T-helper 1 cell treated with Interleukin-12 subunit alpha and Interleukin-12 subunit beta and Interleukin-4 antibody, amounts not matched to agents 30 μg/mL and 1 μg/mL, for 36 hours (primary cell): ENCODE data around the gene NOLC1.
A peak's percentile ranks its signal among the peaks of the same experiment; 100 is the strongest.
"Not testable (repeated sequence)": the region's sequence is repeated elsewhere in the genome, so short reads cannot be mapped to it uniquely, and the experiment has no call there.

ENCODE experiments used
- H3K27ac Mint-ChIP-seq: one replicate; pipeline ENCODE4 v1.8.0; 2021; ENCODE audit warnings: mild to moderate bottlenecking, mixed read lengths
- H3K27me3 Mint-ChIP-seq: one replicate; pipeline ENCODE4 v1.8.0; 2021; ENCODE audit warnings: low read depth, mixed read lengths
- H3K36me3 Mint-ChIP-seq: one replicate; pipeline ENCODE4 v1.8.0; 2021; ENCODE audit warnings: low read depth, mixed read lengths
- H3K4me1 Mint-ChIP-seq: one replicate; pipeline ENCODE4 v1.8.0; 2021; ENCODE audit warnings: low read depth, mixed read lengths
- H3K4me3 Mint-ChIP-seq: one replicate; pipeline ENCODE4 v1.8.0; 2021; ENCODE audit warnings: mild to moderate bottlenecking, moderate library complexity, mixed read lengths
- H3K9me3 Mint-ChIP-seq: one replicate; pipeline ENCODE4 v1.8.0; 2021; ENCODE audit warnings: mixed read lengths

The NOLC1 gene

DNA sequence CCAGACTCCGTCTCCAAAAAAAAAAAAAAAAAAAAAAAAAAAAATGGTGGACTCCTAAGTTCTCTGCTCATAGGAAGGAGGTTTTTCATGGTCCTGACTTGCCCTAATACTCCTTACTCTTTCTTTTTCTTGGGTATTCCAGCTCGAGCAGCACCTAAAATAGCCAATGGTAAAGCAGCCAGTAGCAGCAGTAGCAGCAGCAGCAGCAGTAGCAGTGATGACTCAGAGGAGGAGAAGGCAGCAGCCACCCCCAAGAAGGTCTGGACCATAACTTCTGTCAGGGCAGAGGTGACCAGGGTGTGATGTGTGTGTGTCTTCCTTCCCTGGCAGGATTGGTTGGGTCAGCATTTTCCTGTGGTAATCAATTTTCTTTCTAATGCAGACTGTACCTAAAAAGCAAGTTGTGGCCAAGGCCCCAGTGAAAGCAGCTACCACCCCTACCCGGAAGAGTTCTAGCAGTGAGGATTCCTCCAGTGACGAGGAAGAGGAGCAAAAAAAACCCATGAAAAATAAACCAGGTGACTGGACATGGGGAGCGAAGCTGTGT is 6.9 kb downstream of the NOLC1 start:
- H3K4me1 Mint-ChIP-seq: peaks cover 11% of the 10 kb centered on the region
- no peak overlapping the region for H3K4me3 Mint-ChIP-seq
- H3K36me3 Mint-ChIP-seq: peaks cover 54% of the 10 kb centered on the region
- H3K9me3 Mint-ChIP-seq: no peaks in the 10 kb centered on the region
- no peak overlapping the region for H3K27ac Mint-ChIP-seq
- no peaks in the 10 kb centered on the region for H3K27me3 Mint-ChIP-seq

DNA sequence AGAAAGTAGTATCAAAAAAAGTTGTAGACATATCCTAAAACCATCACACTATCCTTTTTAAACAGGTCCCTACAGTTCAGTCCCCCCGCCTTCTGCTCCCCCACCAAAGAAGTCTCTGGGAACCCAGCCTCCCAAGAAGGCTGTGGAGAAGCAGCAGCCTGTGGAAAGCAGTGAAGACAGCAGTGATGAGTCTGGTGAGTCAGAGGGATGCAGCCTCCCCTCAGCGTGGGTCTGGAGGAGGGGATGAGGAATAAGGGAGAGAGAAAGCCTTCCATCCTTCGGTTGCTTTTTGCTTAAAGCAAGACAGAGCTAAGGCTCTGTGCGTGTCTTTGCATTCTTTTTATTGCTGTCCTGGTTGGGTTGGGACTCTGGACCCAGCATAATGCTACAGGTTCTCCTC is 7.6 kb downstream of the NOLC1 start:
- H3K9me3 Mint-ChIP-seq: no peaks in the 10 kb centered on the region
- no peaks in the 10 kb centered on the region for H3K27me3 Mint-ChIP-seq
- peaks cover 11% of the 10 kb centered on the region for H3K4me1 Mint-ChIP-seq
- no peak overlapping the region for H3K4me3 Mint-ChIP-seq
- H3K36me3 Mint-ChIP-seq: peaks cover 51% of the 10 kb centered on the region
- H3K27ac Mint-ChIP-seq: no peak overlapping the region

DNA sequence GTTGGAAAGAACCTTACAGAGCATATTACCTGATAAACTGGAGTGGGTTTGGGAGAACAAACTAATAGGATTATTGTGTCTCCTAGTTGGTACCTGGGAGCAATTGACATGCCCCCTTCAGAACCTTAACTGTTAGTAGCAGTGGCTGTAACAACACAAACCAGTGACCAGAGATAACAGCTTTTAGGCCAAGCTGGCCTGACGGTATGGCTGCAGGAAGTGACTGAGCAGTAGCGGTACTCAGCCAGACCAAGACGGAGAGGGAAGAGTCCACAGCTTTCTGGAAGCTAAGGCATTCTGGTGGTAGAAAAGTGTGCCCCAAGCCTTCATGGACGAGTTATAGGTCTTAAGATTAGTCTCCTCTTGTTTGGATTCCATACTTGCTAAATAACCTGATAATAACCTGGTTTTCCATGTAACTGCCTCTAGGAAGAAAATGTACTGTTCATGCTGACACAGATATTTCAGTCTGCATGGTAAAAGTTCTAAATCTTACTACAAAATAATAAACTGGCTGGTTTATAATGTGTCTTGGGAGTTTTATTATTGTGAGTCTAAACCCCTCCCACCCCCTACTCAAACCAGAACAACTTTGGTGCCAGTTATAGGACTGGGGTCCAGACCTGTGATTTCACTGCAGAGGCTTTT is 11.3 kb downstream of the NOLC1 start:
- H3K4me1 Mint-ChIP-seq: peaks cover 8% of the 10 kb centered on the region
- H3K27ac Mint-ChIP-seq: no peak overlapping the region
- no peak overlapping the region for H3K4me3 Mint-ChIP-seq
- no peaks in the 10 kb centered on the region for H3K9me3 Mint-ChIP-seq
- peaks cover 39% of the 10 kb centered on the region for H3K36me3 Mint-ChIP-seq
- H3K27me3 Mint-ChIP-seq: no peaks in the 10 kb centered on the region

DNA sequence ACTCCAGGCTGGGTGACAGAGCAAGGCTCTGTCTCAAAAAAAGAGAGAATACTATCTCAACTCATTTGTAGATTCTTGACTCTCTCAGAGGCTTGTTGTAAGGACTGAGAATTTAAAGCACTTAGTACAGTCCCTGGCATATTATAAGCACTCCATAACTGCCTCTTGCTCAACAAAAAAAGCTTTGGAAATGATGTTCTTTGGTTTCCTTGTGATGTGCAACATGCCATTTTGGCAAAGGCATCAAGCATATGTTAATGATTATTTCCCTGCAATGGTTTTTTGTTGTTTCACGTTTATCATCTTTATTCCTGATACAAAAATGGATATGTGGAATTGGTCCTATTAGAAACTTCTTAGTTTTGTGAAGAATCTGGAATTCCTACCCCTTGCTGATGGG is 15.7 kb downstream of the NOLC1 start:
- Mint-ChIP-seq H3K4me3 (no peak overlapping the region), H3K4me1 (peaks cover 8% of the 10 kb centered on the region), H3K27me3 (no peaks in the 10 kb centered on the region), H3K36me3 (peaks cover 12% of the 10 kb centered on the region), H3K9me3 (no peaks in the 10 kb centered on the region), H3K27ac (no peak overlapping the region)

DNA sequence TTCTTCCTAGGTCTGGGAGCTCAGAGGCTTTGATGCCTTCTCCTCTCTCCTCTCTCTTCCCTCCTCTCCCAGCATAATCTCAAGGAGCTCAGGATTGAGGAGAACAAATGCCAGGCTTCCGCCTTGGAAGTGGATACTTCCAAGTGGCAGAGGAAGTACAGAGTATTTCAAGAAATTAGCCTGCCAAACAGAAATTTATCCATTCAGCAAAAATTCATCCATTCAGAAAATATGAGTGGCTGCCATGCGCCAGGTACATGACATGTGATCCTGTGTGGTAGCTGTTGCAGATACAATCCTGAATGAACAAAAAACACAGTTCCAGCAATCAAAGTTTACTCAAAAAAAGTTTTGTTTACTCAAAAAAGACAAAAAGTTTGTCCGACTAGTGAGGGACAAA is 18.4 kb downstream of the NOLC1 start:
- H3K4me1 Mint-ChIP-seq: peaks cover 4% of the 10 kb centered on the region
- no peak overlapping the region for H3K27ac Mint-ChIP-seq
- no peak overlapping the region for H3K4me3 Mint-ChIP-seq
- H3K27me3 Mint-ChIP-seq: no peaks in the 10 kb centered on the region
- H3K36me3 Mint-ChIP-seq: peaks cover under 1% of the 10 kb centered on the region
- H3K9me3 Mint-ChIP-seq: no peaks in the 10 kb centered on the region

DNA sequence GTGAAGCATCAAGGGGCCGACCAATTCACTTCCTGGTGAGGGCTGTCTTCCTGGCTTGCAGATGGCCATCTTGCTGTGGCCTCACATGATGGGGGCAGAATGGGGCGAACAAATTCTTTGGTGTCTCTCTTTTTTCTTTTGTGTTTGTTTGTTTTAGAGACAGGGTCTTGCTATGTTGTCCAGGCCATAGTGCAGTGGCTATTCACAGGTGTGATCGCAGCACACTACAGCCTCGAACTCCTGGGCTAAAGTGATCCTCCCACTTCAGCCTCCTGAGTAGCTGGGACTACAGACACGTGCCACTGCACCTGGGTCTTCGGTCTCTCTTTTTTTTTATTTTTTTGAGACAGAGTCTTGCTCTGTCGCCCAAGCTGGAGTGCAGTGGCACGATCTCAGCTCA is 20.1 kb downstream of the NOLC1 start:
- Mint-ChIP-seq H3K27ac (no peak overlapping the region), H3K4me3 (no peak overlapping the region), H3K4me1 (no peaks in the 10 kb centered on the region), H3K27me3 (peaks cover 3% of the 10 kb centered on the region), H3K9me3 (no peaks in the 10 kb centered on the region), H3K36me3 (no peaks in the 10 kb centered on the region)

DNA sequence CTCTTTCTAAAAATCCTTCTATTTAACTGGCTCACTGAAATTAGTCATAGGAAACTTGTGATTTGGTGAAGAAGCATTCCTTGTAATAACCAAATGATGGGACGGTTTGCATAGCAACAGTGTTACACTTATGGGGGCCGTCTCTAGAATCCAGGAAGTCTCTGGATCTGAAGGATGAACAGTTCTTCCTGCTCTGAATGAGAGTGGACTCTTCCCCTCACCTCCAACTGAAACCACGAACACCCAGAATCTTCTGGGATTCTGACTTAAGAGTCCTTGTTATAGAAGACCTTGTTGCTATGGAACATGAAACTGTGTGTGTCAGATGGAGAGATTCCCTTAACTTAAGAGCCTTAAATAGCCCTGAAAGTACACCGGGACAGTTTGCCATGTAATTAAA is 23.2 kb downstream of the NOLC1 start:
- H3K27me3 Mint-ChIP-seq: peaks cover 9% of the 10 kb centered on the region
- H3K9me3 Mint-ChIP-seq: no peaks in the 10 kb centered on the region
- H3K4me3 Mint-ChIP-seq: no peak overlapping the region
- H3K4me1 Mint-ChIP-seq: no peaks in the 10 kb centered on the region
- no peak overlapping the region for H3K27ac Mint-ChIP-seq
- no peaks in the 10 kb centered on the region for H3K36me3 Mint-ChIP-seq

DNA sequence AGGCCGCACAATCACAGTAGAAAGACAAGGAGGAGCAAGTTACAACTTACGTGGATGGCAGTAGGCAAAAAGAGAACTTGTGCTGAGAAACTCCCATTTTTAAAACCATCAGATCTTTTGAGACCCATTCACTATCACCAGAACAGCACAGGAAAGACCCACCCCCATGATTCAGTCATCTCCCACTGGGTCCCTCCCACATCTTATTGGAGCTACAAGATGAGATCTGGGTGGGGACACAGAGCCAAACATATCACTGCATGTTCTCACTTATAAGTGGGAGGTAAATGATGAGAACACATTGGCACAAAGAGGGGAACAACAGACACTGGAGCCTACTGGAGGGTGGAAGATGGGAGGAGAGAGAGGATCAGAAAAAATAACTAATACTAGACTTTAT is 32.4 kb downstream of the NOLC1 start:
- peaks cover 15% of the 10 kb centered on the region for H3K4me1 Mint-ChIP-seq
- no peak overlapping the region for H3K4me3 Mint-ChIP-seq
- peaks cover 17% of the 10 kb centered on the region for H3K9me3 Mint-ChIP-seq
- H3K27ac Mint-ChIP-seq: no peak overlapping the region
- H3K27me3 Mint-ChIP-seq: peaks cover 7% of the 10 kb centered on the region
- peaks cover 5% of the 10 kb centered on the region for H3K36me3 Mint-ChIP-seq

DNA sequence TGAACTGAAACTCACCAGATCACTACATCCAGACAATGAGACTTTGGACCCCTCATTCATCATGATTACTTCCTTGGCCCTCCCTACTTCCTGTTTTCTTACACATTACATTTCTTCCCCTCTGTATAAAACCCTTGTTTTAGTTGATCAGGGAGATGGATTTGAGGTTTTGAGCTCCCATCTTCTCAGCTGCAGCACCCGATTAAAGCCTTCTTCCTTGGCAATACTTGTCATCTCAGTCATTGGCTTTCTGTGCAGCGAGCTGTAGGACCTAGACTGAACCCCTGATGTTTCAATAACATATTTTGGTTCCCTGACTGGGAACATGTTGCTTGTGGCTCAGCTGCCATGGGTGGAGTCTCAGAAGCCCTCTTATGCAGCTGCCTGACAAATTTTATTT is 33.1 kb downstream of the NOLC1 start:
- Mint-ChIP-seq H3K27ac (no peak overlapping the region), H3K36me3 (peaks cover 5% of the 10 kb centered on the region), H3K4me1 (peaks cover 17% of the 10 kb centered on the region), H3K9me3 (peaks cover 17% of the 10 kb centered on the region), H3K27me3 (peaks cover 7% of the 10 kb centered on the region), H3K4me3 (no peak overlapping the region)

DNA sequence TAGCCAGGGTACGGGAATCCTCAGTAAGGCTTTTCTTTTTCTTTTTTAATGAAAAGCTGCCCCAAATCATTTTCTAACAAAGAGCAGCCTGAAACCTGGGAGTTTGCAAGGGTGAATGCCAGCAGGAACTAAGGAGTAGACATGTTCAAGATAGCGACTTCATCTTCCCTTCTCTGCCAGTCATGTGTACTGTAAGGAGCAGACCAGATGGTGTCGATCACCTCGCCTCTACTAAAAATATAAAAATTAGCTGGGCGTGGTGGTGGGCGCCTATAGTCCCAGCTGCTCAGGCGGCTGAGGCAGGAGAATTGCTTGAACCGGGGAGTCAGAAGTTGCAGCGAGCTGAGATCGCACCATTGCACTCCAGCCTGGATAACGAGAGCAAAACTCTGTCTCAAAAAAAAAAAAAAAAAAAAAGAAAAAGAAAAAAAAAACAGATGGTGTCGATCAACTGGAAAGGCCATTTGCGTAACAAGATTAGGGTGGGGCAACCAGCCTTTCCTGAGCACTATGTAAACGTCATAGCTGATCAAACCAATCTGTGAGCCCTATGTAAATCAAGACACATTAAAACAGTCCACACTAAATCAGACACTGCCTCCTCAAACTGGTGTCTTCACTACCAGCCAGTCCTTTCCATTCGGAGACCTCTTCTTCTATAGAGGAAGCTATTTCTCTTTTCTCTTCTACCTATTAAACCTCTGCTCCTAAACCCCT is 33.8 kb downstream of the NOLC1 start:
- Mint-ChIP-seq H3K4me1 (peaks cover 17% of the 10 kb centered on the region), H3K36me3 (peaks cover 5% of the 10 kb centered on the region), H3K27me3 (peaks cover 5% of the 10 kb centered on the region), H3K27ac (no peak overlapping the region), H3K9me3 (peaks cover 17% of the 10 kb centered on the region), H3K4me3 (no peak overlapping the region)

DNA sequence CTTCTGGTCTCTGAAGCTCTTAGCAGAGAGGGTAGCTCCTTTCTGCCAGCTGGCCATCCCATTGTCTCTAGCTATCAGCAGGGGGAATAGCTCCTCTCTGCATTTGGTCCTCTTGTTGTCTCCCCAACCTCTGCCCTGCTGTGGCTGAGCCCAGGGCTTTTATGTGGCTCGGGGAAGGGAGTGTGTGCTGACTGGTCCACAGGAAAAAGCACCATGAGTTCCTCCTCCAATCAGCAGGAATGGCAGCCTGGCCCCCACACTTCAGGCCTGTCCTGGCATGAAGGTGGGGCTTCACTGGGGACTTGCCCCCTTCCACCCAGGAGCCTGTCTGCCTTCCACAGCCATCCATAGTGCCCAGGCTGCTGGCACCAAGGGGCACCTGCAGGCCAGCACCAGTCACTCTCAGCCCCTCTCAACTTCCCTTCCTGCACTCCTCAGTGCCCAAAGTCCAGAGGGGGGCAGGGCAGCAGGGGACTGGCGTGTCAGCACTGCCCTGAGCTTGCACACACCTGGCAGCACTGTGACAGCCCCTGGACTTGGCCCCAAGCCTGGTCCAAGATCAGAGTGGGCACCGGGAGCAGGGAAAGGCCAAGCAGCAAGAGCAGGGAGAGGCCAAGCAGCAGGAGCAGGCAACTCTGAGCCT is 36.2 kb downstream of the NOLC1 start:
- Mint-ChIP-seq H3K4me3 (no peak overlapping the region), H3K27ac (peak overlapping the region; percentile 94), H3K4me1 (peaks cover 19% of the 10 kb centered on the region), H3K9me3 (peaks cover 40% of the 10 kb centered on the region), H3K36me3 (peaks cover 16% of the 10 kb centered on the region), H3K27me3 (peaks cover 4% of the 10 kb centered on the region)

DNA sequence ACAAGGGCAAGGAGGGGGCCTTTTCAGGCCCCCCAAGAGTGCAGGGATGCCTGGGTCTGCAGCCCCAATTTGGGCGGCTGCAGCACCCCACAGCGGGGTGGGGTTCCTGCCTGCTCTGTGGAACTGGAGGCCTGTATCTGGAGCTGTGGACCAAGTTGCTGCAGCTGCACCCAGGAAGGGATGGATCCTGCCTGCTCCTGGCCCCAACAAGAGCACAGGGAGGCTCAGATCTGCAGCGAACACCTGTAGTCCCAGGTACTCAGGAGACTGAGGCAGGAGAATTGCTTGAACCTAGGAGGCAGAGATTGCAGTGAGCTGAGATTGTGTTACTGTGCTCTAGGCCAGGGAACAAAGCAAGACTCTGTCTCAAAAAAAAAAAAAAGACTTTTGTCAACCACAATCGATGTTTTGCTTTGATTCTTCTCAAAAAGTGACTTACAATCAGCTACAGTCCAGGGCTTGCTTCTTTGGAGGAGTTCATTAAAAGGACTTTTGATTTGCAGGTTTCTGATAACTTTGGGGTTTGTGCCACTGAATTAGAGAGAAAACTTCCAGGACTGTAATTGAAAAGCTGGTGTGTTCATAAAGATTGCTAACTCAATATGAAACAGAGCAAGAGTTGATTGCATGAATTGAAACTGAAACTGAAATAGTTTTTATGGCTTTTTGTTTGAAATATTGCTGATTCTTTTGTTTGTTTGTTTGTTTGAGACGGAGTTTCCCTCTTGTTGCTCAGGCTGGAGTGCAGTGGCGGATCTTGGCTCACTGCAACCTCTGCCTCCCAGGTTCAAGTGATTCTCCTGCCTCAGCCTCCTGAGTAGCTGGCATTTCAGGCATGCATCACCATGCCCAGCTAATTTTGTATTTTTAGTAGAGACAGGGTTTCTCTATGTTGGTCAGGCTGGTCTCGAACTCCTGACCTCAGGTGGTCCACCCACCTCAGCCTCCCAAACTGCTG is 37.0 kb downstream of the NOLC1 start:
- H3K27ac Mint-ChIP-seq: peak overlapping the region; percentile 94
- not testable (repeated sequence) for H3K27me3 Mint-ChIP-seq

DNA sequence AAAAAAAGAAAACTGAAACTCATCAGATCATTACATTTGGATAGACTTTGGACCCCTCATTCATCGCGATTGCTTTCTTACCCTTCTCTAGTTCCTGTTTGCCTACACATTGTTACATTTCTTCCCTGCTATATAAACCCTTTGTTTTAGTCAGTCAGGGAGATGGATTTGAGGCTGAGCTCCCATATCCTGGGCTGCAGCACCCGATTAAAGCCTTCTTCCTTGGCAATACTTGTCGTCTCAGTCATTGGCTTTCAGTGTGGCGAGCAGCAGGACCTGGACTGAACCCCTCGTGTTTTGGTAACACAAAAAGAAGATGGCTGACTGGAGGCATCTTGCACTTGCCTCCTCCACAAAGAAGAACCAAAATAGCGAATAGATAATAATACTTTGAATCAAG is 39.8 kb downstream of the NOLC1 start:
- Mint-ChIP-seq H3K9me3 (peaks cover 24% of the 10 kb centered on the region), H3K4me3 (no peak overlapping the region), H3K27ac (peak overlapping the region; percentile 67), H3K36me3 (peaks cover 12% of the 10 kb centered on the region), H3K4me1 (peaks cover 19% of the 10 kb centered on the region), H3K27me3 (no peaks in the 10 kb centered on the region)

More for the DNA sequence above, 37.0 kb downstream of the NOLC1 start:
- Mint-ChIP-seq H3K4me3 (peak overlapping the region; percentile 60), H3K9me3 (peaks cover 41% of the 10 kb centered on the region), H3K4me1 (peaks cover 19% of the 10 kb centered on the region), H3K36me3 (peaks cover 17% of the 10 kb centered on the region)

DNA sequence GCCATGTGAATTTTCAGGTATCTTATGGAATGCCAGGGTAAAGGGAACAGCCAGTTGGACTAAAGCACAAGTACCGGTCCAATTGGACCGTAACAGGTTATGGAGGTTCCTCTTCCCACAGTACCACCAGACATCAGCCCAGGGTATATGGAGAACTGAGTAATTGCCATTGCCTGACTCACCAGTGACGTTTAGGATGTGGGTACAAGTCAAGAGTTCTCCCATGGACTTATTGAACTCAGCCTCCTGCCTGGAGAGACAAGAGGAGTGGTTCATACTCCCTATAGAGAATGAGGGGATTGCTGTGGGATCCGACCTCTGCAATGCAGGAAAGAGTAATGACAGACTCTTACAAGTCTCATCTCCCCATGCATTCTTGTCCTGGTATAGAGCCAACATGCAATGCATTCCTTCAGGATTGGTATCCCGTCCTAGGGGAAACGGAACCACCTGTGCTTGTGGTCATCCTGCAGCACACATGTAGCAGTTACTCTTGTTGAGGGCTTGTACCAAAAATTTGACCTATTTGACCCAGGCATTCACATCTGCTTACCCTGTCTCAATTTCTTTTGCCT is 43.2 kb downstream of the NOLC1 start:
- peaks cover 12% of the 10 kb centered on the region for H3K36me3 Mint-ChIP-seq
- no peak overlapping the region for H3K4me3 Mint-ChIP-seq
- H3K27me3 Mint-ChIP-seq: peaks cover 5% of the 10 kb centered on the region
- peaks cover 24% of the 10 kb centered on the region for H3K9me3 Mint-ChIP-seq
- H3K4me1 Mint-ChIP-seq: peaks cover 2% of the 10 kb centered on the region
- H3K27ac Mint-ChIP-seq: no peak overlapping the region
